ENCODE results near the gene CYFIP1.

The CYFIP1 gene

GRCh38 chr15:22889146-22889818, 90.9 kb downstream of the CYFIP1 start:
- DNase-seq (ENCODE audit: low spot score): no peak

GRCh38 chr15:22888120-22888859, 91.9 kb downstream of the CYFIP1 start:
- DNase-seq (ENCODE audit: low spot score): no peak

- DNase-seq (ENCODE audit: low spot score): peak; percentile 12
Observed at GRCh38 chr15:22887157-22887951, 92.8 kb downstream of the CYFIP1 start.

GRCh38 chr15:22885120-22885519, 95.0 kb downstream of the CYFIP1 start:
- no peak for DNase-seq (ENCODE audit: low spot score)

GRCh38 chr15:22884344-22884743, 95.8 kb downstream of the CYFIP1 start:
- no peak for DNase-seq (ENCODE audit: low spot score)

GRCh38 chr15:22883196-22883595, 97.0 kb downstream of the CYFIP1 start:
- DNase-seq (ENCODE audit: low spot score): no peak

- no peak for DNase-seq (ENCODE audit: low spot score)
Observed at GRCh38 chr15:22881739-22882440, 98.3 kb downstream of the CYFIP1 start.

GRCh38 chr15:22880981-22881738, 99.0 kb downstream of the CYFIP1 start:
- no peak for DNase-seq (ENCODE audit: low spot score)

GRCh38 chr15:22880068-22880980, 99.8 kb downstream of the CYFIP1 start:
- DNase-seq (ENCODE audit: low spot score): no peak

GRCh38 chr15:22878103-22878502, 102.1 kb downstream of the CYFIP1 start:
- DNase-seq (ENCODE audit: low spot score): no peak

- DNase-seq (ENCODE audit: low spot score): no peak
Observed at GRCh38 chr15:22877607-22878006, 102.6 kb downstream of the CYFIP1 start.

GRCh38 chr15:22877117-22877516, 103.1 kb downstream of the CYFIP1 start:
- no peak for DNase-seq (ENCODE audit: low spot score)

GRCh38 chr15:22874966-22875365, 105.2 kb downstream of the CYFIP1 start:
- no peak for DNase-seq (ENCODE audit: low spot score)

GRCh38 chr15:22874256-22874655, 105.9 kb downstream of the CYFIP1 start:
- no peak for DNase-seq (ENCODE audit: low spot score)

GRCh38 chr15:22873841-22874240, 106.3 kb downstream of the CYFIP1 start:
- no peak for DNase-seq (ENCODE audit: low spot score)

- no peak for DNase-seq (ENCODE audit: low spot score)
Observed at GRCh38 chr15:22872936-22873701, 107.0 kb downstream of the CYFIP1 start.

- DNase-seq (ENCODE audit: low spot score): no peak
Observed at GRCh38 chr15:22871481-22872086, 108.6 kb downstream of the CYFIP1 start.

- no peak for DNase-seq (ENCODE audit: low spot score)
Observed at GRCh38 chr15:22870865-22871264, 109.3 kb downstream of the CYFIP1 start.

- DNase-seq (ENCODE audit: low spot score): no peak
Observed at GRCh38 chr15:22869856-22870255, 110.3 kb downstream of the CYFIP1 start.
